ENCODE results near the gene PUDP.
"Not testable (repeated sequence)": the region's sequence is repeated elsewhere in the genome, so short reads cannot be mapped to it uniquely, and the experiment has no call there.

Gene PUDP

DNA sequence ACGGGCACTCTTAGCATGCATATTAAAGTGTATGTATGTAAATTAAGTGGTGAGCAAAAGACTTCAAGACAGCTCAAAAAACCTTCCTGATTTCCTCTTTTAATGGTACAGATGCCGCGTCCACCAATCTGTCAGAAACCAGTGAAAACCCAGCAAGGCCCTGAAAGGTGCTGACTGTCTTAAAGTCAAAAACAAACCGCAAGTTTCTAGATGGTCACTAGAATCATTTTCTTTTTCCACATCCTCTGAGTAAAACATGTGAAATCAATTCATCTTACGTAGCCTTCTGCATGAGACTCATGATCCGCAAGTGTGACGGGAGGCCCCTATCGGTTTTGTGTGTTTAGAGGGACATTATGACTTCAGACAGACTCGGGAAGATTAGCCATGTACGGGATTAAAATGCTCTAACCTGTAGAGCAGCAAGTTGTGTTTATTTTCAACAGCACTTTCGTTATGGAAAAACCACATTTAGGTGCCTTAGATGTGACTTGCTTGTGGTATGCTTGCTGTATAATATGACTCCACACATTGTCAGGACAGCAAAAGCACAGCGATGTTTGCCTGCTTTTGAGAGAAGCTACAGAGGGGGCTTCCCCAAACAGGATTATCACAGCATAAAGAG is 88.6 kb downstream of the PUDP start:
- no peak for DNase-seq (ENCODE audit: low read depth in 1 of 2, low spot score in 1 of 2)
- TF ChIP-seq JUND (IDR thresholded peaks at IDR 0.05; ENCODE audit: low read depth): no peak
- in situ Hi-C loops (cut with HindIII; ENCODE audit: low pct_unique_long_range_greater_than_20kb, low sequenced_read_pairs): no loop called here

GRCh38 chrX:7055386-7056137 is 92.4 kb downstream of the PUDP start:
- DNase-seq (ENCODE audit: low read depth in 1 of 2, low spot score in 1 of 2): no peak
- no peak for TF ChIP-seq JUND (IDR thresholded peaks at IDR 0.05; ENCODE audit: low read depth)
- in situ Hi-C loops (cut with HindIII; ENCODE audit: low pct_unique_long_range_greater_than_20kb, low sequenced_read_pairs): no loop called here

- in situ Hi-C loops (cut with HindIII; ENCODE audit: low pct_unique_long_range_greater_than_20kb, low sequenced_read_pairs): no loop called here
- TF ChIP-seq JUND (IDR thresholded peaks at IDR 0.05; ENCODE audit: low read depth): no peak
- DNase-seq (ENCODE audit: low read depth in 1 of 2, low spot score in 1 of 2): no peak
These were observed 93.4 kb downstream of the PUDP start for GRCh38 chrX:7054219-7055216.

DNA sequence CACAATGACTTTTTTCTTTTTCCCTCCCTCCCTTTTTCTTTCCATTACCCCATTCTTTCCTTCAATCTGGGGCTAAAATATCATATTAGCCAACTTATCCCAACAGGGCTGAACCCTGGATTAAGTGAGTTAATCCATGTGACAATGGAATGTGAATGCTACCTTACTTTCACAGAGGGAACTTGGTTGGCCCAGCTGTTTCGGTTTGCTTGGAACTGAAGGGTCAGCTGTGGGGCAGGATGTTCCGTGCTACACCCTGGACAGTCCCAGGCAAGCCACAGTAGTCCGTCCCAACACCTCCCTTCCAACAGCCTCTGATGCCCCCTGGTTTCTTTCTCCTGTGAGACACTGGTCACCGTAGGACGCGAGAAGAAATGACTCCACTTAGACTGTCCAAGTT is 95.4 kb downstream of the PUDP start:
- TF ChIP-seq JUND (IDR thresholded peaks at IDR 0.05; ENCODE audit: low read depth): no peak
- in situ Hi-C loops (cut with HindIII; ENCODE audit: low pct_unique_long_range_greater_than_20kb, low sequenced_read_pairs): no loop called here
- no peak for DNase-seq (ENCODE audit: low read depth in 1 of 2, low spot score in 1 of 2)

DNA sequence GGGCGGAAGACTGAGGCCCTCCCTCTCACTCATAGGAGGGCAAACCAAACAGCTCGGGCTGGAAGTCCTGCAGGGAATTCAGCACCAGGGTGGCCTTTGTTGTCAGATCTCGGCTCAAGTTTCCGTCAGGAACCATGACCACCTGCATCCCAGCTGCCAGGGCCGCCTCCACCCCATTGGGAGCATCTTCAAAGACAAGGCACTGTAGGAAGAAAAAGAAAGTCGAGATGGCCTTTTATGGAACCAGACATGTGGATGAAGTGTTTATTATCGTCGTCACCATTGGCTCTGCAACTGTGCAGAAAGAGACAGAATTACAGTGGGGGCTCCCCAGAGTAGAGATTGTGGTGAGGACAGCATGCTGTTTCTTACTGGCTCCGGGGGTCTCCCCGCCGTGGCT is 97.7 kb downstream of the PUDP start:
- DNase-seq (ENCODE audit: low read depth in 1 of 2, low spot score in 1 of 2): no peak
- in situ Hi-C loops (cut with HindIII; ENCODE audit: low pct_unique_long_range_greater_than_20kb, low sequenced_read_pairs): no loop called here
- TF ChIP-seq JUND (IDR thresholded peaks at IDR 0.05; ENCODE audit: low read depth): no peak

- no peak for TF ChIP-seq JUND (IDR thresholded peaks at IDR 0.05; ENCODE audit: low read depth)
- in situ Hi-C loops (cut with HindIII; ENCODE audit: low pct_unique_long_range_greater_than_20kb, low sequenced_read_pairs): no loop called here
- peak in 1 of 2 experiments; percentile 3 for DNase-seq (ENCODE audit: low read depth in 1 of 2, low spot score in 1 of 2)
These were observed 100.0 kb downstream of the PUDP start for GRCh38 chrX:7047951-7048350.

GRCh38 chrX:7045238-7045955 is 102.6 kb downstream of the PUDP start:
- in situ Hi-C loops (cut with HindIII; ENCODE audit: low pct_unique_long_range_greater_than_20kb, low sequenced_read_pairs): no loop called here
- TF ChIP-seq JUND (IDR thresholded peaks at IDR 0.05; ENCODE audit: low read depth): no peak
- no peak for DNase-seq (ENCODE audit: low read depth in 1 of 2, low spot score in 1 of 2)

DNA sequence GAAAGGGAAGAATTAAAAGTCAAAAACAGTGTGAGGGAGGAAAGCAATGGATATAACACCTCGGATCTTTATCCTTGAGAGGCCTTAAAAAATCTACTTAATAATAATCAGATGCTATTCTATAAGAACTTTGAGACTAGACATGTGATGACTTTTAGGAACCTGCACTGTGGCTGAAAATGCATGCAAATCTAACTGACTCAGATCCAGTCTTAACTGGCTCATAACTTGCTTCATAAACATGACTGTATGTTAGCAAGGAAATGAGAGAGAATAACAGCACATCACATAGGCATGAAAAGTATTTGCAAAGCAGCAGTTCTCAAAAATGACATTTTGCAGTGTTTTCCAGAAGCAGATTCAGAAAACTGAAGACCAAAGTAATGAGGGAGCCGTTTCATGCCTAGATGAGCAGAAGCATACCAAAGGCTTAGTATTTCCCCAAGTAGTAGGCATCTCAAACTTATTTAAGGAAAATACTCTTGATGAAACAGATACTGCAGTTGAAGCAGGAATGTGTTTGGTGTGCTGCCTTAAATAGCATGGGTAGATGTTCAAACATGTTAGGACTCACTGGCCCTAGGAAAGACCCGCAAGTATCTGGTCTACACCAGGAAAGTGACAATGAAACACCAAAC is 104.0 kb downstream of the PUDP start:
- in situ Hi-C loops (cut with HindIII; ENCODE audit: low pct_unique_long_range_greater_than_20kb, low sequenced_read_pairs); DNase-seq (ENCODE audit: low read depth in 1 of 2, low spot score in 1 of 2): not testable (repeated sequence)

GRCh38 chrX:7028246-7028645 is 119.7 kb downstream of the PUDP start:
- in situ Hi-C loops (cut with HindIII; ENCODE audit: low pct_unique_long_range_greater_than_20kb, low sequenced_read_pairs): no loop called here
- no peak for DNase-seq (ENCODE audit: low read depth in 1 of 2, low spot score in 1 of 2)
- no peak for TF ChIP-seq JUND (IDR thresholded peaks at IDR 0.05; ENCODE audit: low read depth)

DNA sequence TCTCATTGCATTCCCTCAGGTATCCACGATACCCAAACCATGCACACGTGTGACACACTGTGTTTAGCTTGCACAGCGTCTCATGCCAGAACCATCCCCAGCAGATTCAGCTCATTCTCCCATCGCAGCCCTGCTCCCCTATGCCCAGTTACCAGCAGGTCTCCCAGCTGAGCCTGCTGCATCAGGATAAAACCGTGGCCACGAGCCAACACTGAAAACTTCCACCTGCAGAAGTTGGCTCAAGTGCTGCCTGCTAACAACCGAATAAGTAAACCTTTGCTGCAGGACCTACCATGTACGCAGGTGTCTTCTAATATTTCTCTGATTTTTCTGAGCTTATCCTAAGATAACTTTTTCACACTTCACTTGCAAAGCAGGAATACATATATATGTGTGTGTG is 120.9 kb downstream of the PUDP start:
- no peak for TF ChIP-seq JUND (IDR thresholded peaks at IDR 0.05; ENCODE audit: low read depth)
- in situ Hi-C loops (cut with HindIII; ENCODE audit: low pct_unique_long_range_greater_than_20kb, low sequenced_read_pairs): no loop called here
- no peak for DNase-seq (ENCODE audit: low read depth in 1 of 2, low spot score in 1 of 2)

DNA sequence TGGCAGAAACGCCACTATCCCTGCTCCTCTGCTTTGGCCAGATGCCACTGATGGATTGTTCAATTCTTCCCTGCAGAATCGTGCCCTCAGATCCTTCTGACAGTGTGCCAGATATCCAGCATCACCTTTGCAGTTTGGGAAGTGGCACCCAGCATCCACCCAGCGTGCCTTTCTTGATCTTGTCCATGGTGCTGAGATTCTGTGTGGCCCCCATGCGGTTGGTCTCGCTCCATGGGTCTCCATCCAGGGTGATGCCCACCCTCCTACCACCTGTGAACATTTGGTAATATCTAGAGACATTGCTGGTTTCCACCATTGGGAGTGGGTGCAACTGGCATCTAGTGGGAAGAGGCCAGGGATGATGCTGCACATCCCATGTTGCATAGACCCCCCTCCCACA is 121.6 kb downstream of the PUDP start:
- in situ Hi-C loops (cut with HindIII; ENCODE audit: low pct_unique_long_range_greater_than_20kb, low sequenced_read_pairs); DNase-seq (ENCODE audit: low read depth in 1 of 2, low spot score in 1 of 2): not testable (repeated sequence)

DNA sequence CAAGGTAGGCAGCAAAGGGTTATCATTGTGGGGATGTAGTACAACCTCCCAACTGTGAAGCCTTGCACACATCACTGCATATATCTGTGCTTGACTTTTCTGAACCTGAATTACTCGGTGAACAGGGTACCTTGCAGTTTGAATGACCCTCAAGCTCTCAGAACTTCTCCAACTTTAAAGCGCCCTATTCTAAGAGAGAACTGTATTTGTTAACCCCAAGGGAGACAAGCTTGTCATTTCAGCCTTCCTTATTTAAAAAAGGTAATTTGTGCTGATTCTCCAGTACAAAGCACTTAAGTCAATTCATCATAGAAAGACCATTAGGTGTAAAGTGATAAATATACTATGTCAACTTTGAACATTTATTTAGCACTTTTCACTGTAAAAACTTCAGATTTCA is 122.5 kb downstream of the PUDP start:
- DNase-seq (ENCODE audit: low read depth in 1 of 2, low spot score in 1 of 2): no peak
- in situ Hi-C loops (cut with HindIII; ENCODE audit: low pct_unique_long_range_greater_than_20kb, low sequenced_read_pairs): no loop called here
- TF ChIP-seq JUND (IDR thresholded peaks at IDR 0.05; ENCODE audit: low read depth): no peak
